H9 (cell line): ENCODE results near the gene LRRC15. TPM values are rescaled to one million over a fixed set of nuclear protein-coding genes. Genes with fewer than 3 reads are reported as not detected.

Experiments
- DNase-seq: peaks from one replicate; pipeline ENCODE4 v3.0.0-alpha.2; 2017
- H2AFZ ChIP-seq: one replicate; pipeline ENCODE4 v1.6.1; 2013; ENCODE audit warnings: mild to moderate bottlenecking, low read length, control low read depth, moderate library complexity
- H2AK5ac ChIP-seq: 2 replicates; pipeline ENCODE4 v1.6.1; 2013; ENCODE audit warnings: low read length, control low read depth, mixed read lengths; ENCODE audit not compliant: insufficient read length
- H2BK120ac ChIP-seq: one replicate; pipeline ENCODE4 v1.6.1; 2013; ENCODE audit warnings: low read depth, mild to moderate bottlenecking, low read length, control low read depth, inconsistent platforms; ENCODE audit not compliant: poor library complexity, severe bottlenecking
- H2BK12ac ChIP-seq: 2 replicates; pipeline ENCODE4 v1.6.1; 2013; ENCODE audit warnings: low read length, control low read depth, mixed read lengths, low read depth; ENCODE audit not compliant: insufficient read length
- H2BK15ac ChIP-seq: 2 replicates; pipeline ENCODE4 v1.6.1; 2013; ENCODE audit warnings: low read depth, low read length, control low read depth
- H2BK20ac ChIP-seq: one replicate; pipeline ENCODE4 v1.6.1; 2013; ENCODE audit warnings: low read depth, mild to moderate bottlenecking, low read length, control low read depth, inconsistent platforms; ENCODE audit not compliant: poor library complexity, severe bottlenecking
- H2BK5ac ChIP-seq: 2 replicates; pipeline ENCODE4 v1.6.1; 2013; ENCODE audit warnings: low read length, control low read depth, mixed read lengths; ENCODE audit not compliant: insufficient read length
- H3K14ac ChIP-seq: 2 replicates; pipeline ENCODE4 v1.6.1; 2013; ENCODE audit warnings: low read length, control low read depth; ENCODE audit not compliant: insufficient read depth
- H3K18ac ChIP-seq: 2 replicates; pipeline ENCODE4 v1.6.1; 2013; ENCODE audit warnings: low read depth, mild to moderate bottlenecking, mixed read lengths, low read length, control low read depth; ENCODE audit not compliant: insufficient read length
- H3K23ac ChIP-seq: 2 replicates; pipeline ENCODE4 v1.6.1; 2013; ENCODE audit warnings: low read length, control low read depth, mixed read lengths, low read depth; ENCODE audit not compliant: insufficient read length
- H3K23me2 ChIP-seq: 2 replicates; pipeline ENCODE4 v1.6.1; 2013; ENCODE audit warnings: low read depth, mild to moderate bottlenecking, mixed read lengths, low read length, control low read depth; ENCODE audit not compliant: insufficient read length, poor library complexity, severe bottlenecking
- H3K27ac ChIP-seq: 2 replicates; pipeline ENCODE4 v1.5.1; 2013; ENCODE audit warnings: low read length, control low read depth, mixed read lengths, low read depth; ENCODE audit not compliant: insufficient read length
- H3K27me3 ChIP-seq: 2 replicates; pipeline ENCODE4 v1.6.1; 2013; ENCODE audit warnings: low read length, control low read depth, inconsistent platforms; ENCODE audit not compliant: insufficient read depth
- H3K4ac ChIP-seq: 2 replicates; pipeline ENCODE4 v1.6.1; 2013; ENCODE audit warnings: low read depth, mild to moderate bottlenecking, control low read depth, inconsistent platforms, low read length, moderate library complexity
- H3K4me1 ChIP-seq: 2 replicates; pipeline ENCODE4 v1.6.1; 2013; ENCODE audit warnings: low read length, control low read depth, inconsistent platforms; ENCODE audit not compliant: insufficient read depth
- H3K4me2 ChIP-seq: 2 replicates; pipeline ENCODE4 v1.6.1; 2013; ENCODE audit warnings: low read length, control low read depth, mixed read lengths; ENCODE audit not compliant: insufficient read length, insufficient read depth
- H3K56ac ChIP-seq: 2 replicates; pipeline ENCODE4 v1.6.1; 2013; ENCODE audit warnings: low read depth, mild to moderate bottlenecking, mixed read lengths, low read length, control low read depth; ENCODE audit not compliant: insufficient read length
- H3K79me1 ChIP-seq: 2 replicates; pipeline ENCODE4 v1.6.1; 2013; ENCODE audit warnings: low read depth, mild to moderate bottlenecking, moderate library complexity, low read length, control low read depth, inconsistent platforms; ENCODE audit not compliant: insufficient read depth, poor library complexity, severe bottlenecking
- H3K79me2 ChIP-seq: 2 replicates; pipeline ENCODE4 v1.6.1; 2013; ENCODE audit warnings: low read length, control low read depth, inconsistent platforms; ENCODE audit not compliant: insufficient read depth
- H3K9ac ChIP-seq: 2 replicates; pipeline ENCODE4 v1.6.1; 2013; ENCODE audit warnings: low read length, control low read depth, mixed read lengths; ENCODE audit not compliant: insufficient read length; ENCODE audit errors: extremely low read depth
- H3K9me3 ChIP-seq: one replicate; pipeline ENCODE4 v1.6.1; 2013; ENCODE audit warnings: low read depth, low read length, inconsistent platforms; ENCODE audit not compliant: control insufficient read depth
- H3T11ph ChIP-seq: one replicate; pipeline ENCODE4 v1.6.1; 2013; ENCODE audit warnings: mild to moderate bottlenecking, low read length, control low read depth, inconsistent platforms
- H4K20me1 ChIP-seq: one replicate; pipeline ENCODE4 v1.6.1; 2013; ENCODE audit not compliant: control insufficient read depth, insufficient read length, insufficient read depth
- H4K5ac ChIP-seq: 2 replicates; pipeline ENCODE4 v1.6.1; 2013; ENCODE audit warnings: low read depth, mild to moderate bottlenecking, mixed read lengths, low read length, control low read depth; ENCODE audit not compliant: insufficient read length
- H4K8ac ChIP-seq: replicated peaks from 2 replicates; pipeline ENCODE4 v1.6.1; 2013; ENCODE audit warnings: low read length, control low read depth, mixed read lengths, low read depth; ENCODE audit not compliant: insufficient read length
- H4K91ac ChIP-seq: 2 replicates; pipeline ENCODE4 v1.6.1; 2013; ENCODE audit warnings: low read depth, mild to moderate bottlenecking, moderate library complexity, mixed read lengths, low read length, control low read depth; ENCODE audit not compliant: insufficient read length
- H3K27ac Mint-ChIP-seq, 3 experiments: 2 replicates in 2 of 3; 3 replicates in 1 of 3; pipeline ENCODE4 v1.8.0; 2020 to 2021; ENCODE audit warnings: mixed read lengths in 3 of 3, mild to moderate bottlenecking in 1 of 3, moderate library complexity in 1 of 3
- H3K27me3 Mint-ChIP-seq: 2 replicates; pipeline ENCODE4 v1.8.0; 2021; ENCODE audit warnings: low read depth, mild to moderate bottlenecking, moderate library complexity, mixed read lengths
- H3K36me3 Mint-ChIP-seq, 3 experiments: 2 replicates in 2 of 3; 3 replicates in 1 of 3; pipeline ENCODE4 v1.8.0; 2020 to 2021; ENCODE audit warnings: low read depth in 3 of 3, mixed read lengths in 3 of 3; ENCODE audit not compliant: insufficient read depth in 1 of 3
- H3K4me1 Mint-ChIP-seq, 2 experiments: 2 replicates each; pipeline ENCODE4 v1.8.0; 2020; ENCODE audit warnings: mixed read lengths in 2 of 2
- H3K4me3 Mint-ChIP-seq, 2 experiments: 2 replicates in 1 of 2; 3 replicates in 1 of 2; pipeline ENCODE4 v1.8.0; 2020 to 2021; ENCODE audit warnings: mild to moderate bottlenecking in 2 of 2, mixed read lengths in 2 of 2, moderate library complexity in 1 of 2
- H3K9me3 Mint-ChIP-seq, 2 experiments: 2 replicates in 1 of 2; 3 replicates in 1 of 2; pipeline ENCODE4 v1.8.0; 2020; ENCODE audit warnings: mild to moderate bottlenecking in 2 of 2, mixed read lengths in 2 of 2, moderate library complexity in 1 of 2
- CTCF ChIP-seq: fragments of 200-600 bp; sonication (generic); conservative IDR thresholded peaks from 3 replicates; pipeline ENCODE4 v1.8.0; 2021; ENCODE audit warnings: antibody characterized with exemption, mild to moderate bottlenecking
- WGBS: extraction: QIAGEN DNeasy Blood & Tissue Kit; methylation state at CpG from one replicate; pipeline ENCODE4 v1.1.7; 2013; ENCODE audit warnings: missing lambda C conversion rate, low lambda C conversion rate, mixed read lengths; ENCODE audit not compliant: insufficient read length; ENCODE audit errors: extremely low coverage; 5-methylcytosine and 5-hydroxymethylcytosine counted together
- total RNA-seq: library from RNA; stranded (reverse); gene quantifications from 2 replicates; pipeline ENCODE4 v1.2.1, GENCODE V29; 2021

LRRC15 gene
- total RNA-seq, 1 experiment from 2014 or later: 0.07 TPM

DNA sequence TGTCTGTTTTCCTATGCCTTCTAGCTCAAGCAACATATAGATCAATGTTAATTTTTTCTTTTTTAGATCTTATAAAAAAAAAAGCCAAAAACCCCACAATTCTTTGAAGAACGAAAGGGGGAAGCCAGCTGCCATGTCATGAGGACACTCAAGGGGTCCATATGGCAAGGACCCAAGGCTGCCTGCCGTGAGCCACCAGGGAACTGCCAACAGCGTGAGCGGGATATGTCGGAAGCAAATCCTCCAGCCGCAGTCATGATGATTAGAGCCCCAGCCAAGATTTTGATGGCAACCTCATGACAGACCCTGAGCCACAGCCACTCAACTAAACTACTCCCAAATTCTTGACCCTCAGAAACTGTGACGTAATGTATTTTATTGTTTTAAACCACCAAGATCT, 23.0 kb upstream of the LRRC15 start:
- Histone ChIP-seq H4K8ac (no peak overlapping the region), H2BK5ac (no peak overlapping the region), H2AK5ac (no peak overlapping the region), H3K56ac (no peak overlapping the region), H3K27me3 (peaks cover 6% of the 10 kb centered on the region; the same call in 1 of the 2 replicates), H2BK15ac (no peak overlapping the region), H3K79me1 (no peaks in the 10 kb centered on the region), H3T11ph (no peak overlapping the region), H3K23me2 (peaks cover 6% of the 10 kb centered on the region), H2BK20ac (no peak overlapping the region), H2BK120ac (no peak overlapping the region), H3K4ac (no peak overlapping the region), H3K4me1 (peaks cover 2% of the 10 kb centered on the region; the same call in 1 of the 2 replicates), H3K79me2 (no peaks in the 10 kb centered on the region), H3K14ac (no peak overlapping the region), H4K91ac (no peak overlapping the region), H3K4me2 (no peak overlapping the region), H2AFZ (no peak overlapping the region), H2BK12ac (no peak overlapping the region), H3K23ac (no peak overlapping the region), H4K20me1 (no peaks in the 10 kb centered on the region), H3K9ac (no peak overlapping the region), H3K18ac (no peak overlapping the region), H3K27ac (no peak overlapping the region), H4K5ac (no peak overlapping the region), H3K9me3 (no peaks in the 10 kb centered on the region)
- H3K9me3 Mint-ChIP-seq: peaks cover 6 to 8% of the 10 kb centered on the region in 2 experiments
- TF ChIP-seq CTCF: no peak
- DNase-seq: no peak
- H3K27me3 Mint-ChIP-seq: no peaks in the 10 kb centered on the region; the same call in 1 of the 2 replicates
- H3K4me1 Mint-ChIP-seq: peaks cover 8 to 14% of the 10 kb centered on the region in 2 experiments
- H3K4me3 Mint-ChIP-seq: no peak overlapping the region
- no CpG with 5 or more reads among the region's 7 CpGs for WGBS
- H3K36me3 Mint-ChIP-seq: peaks cover 0 to 10% (median 0%) of the 10 kb centered on the region in 3 experiments; a peak in 4 of 7 replicates
- no peak overlapping the region for H3K27ac Mint-ChIP-seq
